Esophagus muscularis mucosa (tissue), 4 donors: Measurements from ENCODE around the gene MAMDC4.

Experiments
- CTCF ChIP-seq, 3 experiments: fragments of 200-600 bp in 2 of 3; fragments of 450-650 bp in 1 of 3; sonication (generic) in 2 of 3; IDR thresholded peaks; one replicate each; pipeline ENCODE4 v1.5.1; 2017 to 2019; ENCODE audit warnings: antibody characterized with exemption in 3 of 3, mild to moderate bottlenecking in 2 of 3, moderate library complexity in 1 of 3
- EP300 ChIP-seq: sonication (generic); formaldehyde crosslinking; IDR thresholded peaks from one replicate; pipeline ENCODE4 v1.6.1; 2017; ENCODE audit warnings: antibody characterized with exemption
- POLR2A ChIP-seq: fragments of 450-650 bp; IDR thresholded peaks from one replicate; pipeline ENCODE4 v1.6.1; 2017; ENCODE audit warnings: antibody characterized with exemption, moderate library complexity, mild to moderate bottlenecking, low read depth
- POLR2AphosphoS5 ChIP-seq, 2 donors: sonication (generic); formaldehyde crosslinking; IDR thresholded peaks; one replicate each; pipeline ENCODE4 v1.6.1; 2017; ENCODE audit warnings: antibody characterized with exemption in 2 of 2

GRCh38 chr9:136820971-136821825 lies 30.9 kb upstream of the MAMDC4 start:
- TF ChIP-seq EP300, result no peak
- no peak for TF ChIP-seq CTCF (IDR thresholded peaks at IDR 0.05)
- no peak for TF ChIP-seq POLR2A
- no peak for TF ChIP-seq POLR2AphosphoS5 (IDR thresholded peaks at IDR 0.05)
